Common myeloid progenitor, CD34-positive (primary cell): ENCODE results near the gene TIMM22.

Experiments used
- CTCF ChIA-PET: fragments of 350-600 bp; sonication (Branson Sonifier 250); formaldehyde crosslinking; loops from one replicate; lab custom pipeline; 2021; ENCODE audit warnings: antibody characterized with exemption; lab: Charles Lee
- POLR2A ChIA-PET: fragments of 350-600 bp; sonication (Branson Sonifier 250); formaldehyde crosslinking; loops from one replicate; lab custom pipeline; 2021; ENCODE audit warnings: antibody characterized with exemption; lab: Charles Lee
- DNase-seq, 3 donors: peaks; one replicate each; pipeline versions ENCODE4 v3.0.0 to v3.0.0-alpha.2; 2013
- H3K27ac ChIP-seq, 2 experiments: 1 replicate in 1 of 2; 2 replicates in 1 of 2; pipeline ENCODE4 v1.7.0; 2013; ENCODE audit warnings: inconsistent platforms in 2 of 2, low read length in 2 of 2, mild to moderate bottlenecking in 2 of 2, low read depth in 1 of 2, moderate library complexity in 1 of 2; ENCODE audit not compliant: severe bottlenecking in 2 of 2, insufficient read depth in 1 of 2, poor library complexity in 1 of 2
- H3K27me3 ChIP-seq, 5 experiments: replicated peaks in 2 of 5; 1 replicate in 3 of 5; 2 replicates in 2 of 5; pipeline versions ENCODE4 v1.6.1 to v1.7.0; 2013; ENCODE audit warnings: low read length in 4 of 5, mild to moderate bottlenecking in 2 of 5, moderate library complexity in 2 of 5, inconsistent platforms in 1 of 5; ENCODE audit not compliant: insufficient read depth in 5 of 5, control insufficient read depth in 4 of 5
- H3K36me3 ChIP-seq, 4 experiments: 1 replicate in 2 of 4; 2 replicates in 2 of 4; pipeline versions ENCODE4 v1.6.1 to v1.7.0; 2013; ENCODE audit warnings: low read length in 3 of 4, control low read depth in 1 of 4, mild to moderate bottlenecking in 1 of 4; ENCODE audit not compliant: control insufficient read depth in 4 of 4, insufficient read depth in 4 of 4
- H3K4me1 ChIP-seq, 4 experiments: 1 replicate in 3 of 4; 2 replicates in 1 of 4; pipeline versions ENCODE4 v1.6.1 to v1.7.1; 2013; ENCODE audit warnings: low read length in 3 of 4, mild to moderate bottlenecking in 3 of 4, control low read depth in 1 of 4, inconsistent platforms in 1 of 4, moderate library complexity in 1 of 4; ENCODE audit not compliant: control insufficient read depth in 4 of 4, insufficient read depth in 4 of 4; ENCODE audit errors: control extremely low read depth in 1 of 4
- H3K4me3 ChIP-seq, 7 experiments: 1 replicate in 4 of 7; 2 replicates in 3 of 7; pipeline versions ENCODE4 v1.5.1 to v1.7.0; 2013; ENCODE audit warnings: mild to moderate bottlenecking in 7 of 7, low read length in 6 of 7, moderate library complexity in 6 of 7, inconsistent platforms in 2 of 7, low read depth in 2 of 7, control low read depth in 1 of 7; ENCODE audit not compliant: insufficient read depth in 4 of 7, control insufficient read depth in 1 of 7; ENCODE audit errors: extremely low read depth in 1 of 7
- H3K9me3 ChIP-seq, 5 experiments: 1 replicate in 4 of 5; 2 replicates in 1 of 5; pipeline versions ENCODE4 v1.6.1 to v1.7.1; 2013; ENCODE audit warnings: low read length in 4 of 5, mild to moderate bottlenecking in 2 of 5, inconsistent platforms in 1 of 5, low read depth in 1 of 5, moderate library complexity in 1 of 5; ENCODE audit not compliant: control insufficient read depth in 4 of 5, insufficient read depth in 2 of 5; ENCODE audit errors: control extremely low read depth in 1 of 5
- WGBS: methylation state at CpG from one replicate; pipeline ENCODE4 v1.1.5; 2013; ENCODE audit not compliant: insufficient coverage; 5-methylcytosine and 5-hydroxymethylcytosine counted together

The TIMM22 gene

GRCh38 chr17:1026599-1026975, 29.7 kb downstream of the TIMM22 start:
- Histone ChIP-seq H3K36me3 (peaks cover 0 to 27% (median 2%) of the 10 kb centered on the region in 4 experiments), H3K9me3 (no peaks in the 10 kb centered on the region), H3K27me3 (no peaks in the 10 kb centered on the region), H3K27ac (no peak overlapping the region), H3K4me1 (no peaks in the 10 kb centered on the region), H3K4me3 (no peak overlapping the region)
- 97% methylated on average over 10 of the region's 10 CpGs for WGBS
- CTCF ChIA-PET = no interaction called here
- DNase-seq = no peak
- POLR2A ChIA-PET = interaction anchor here (0.6 kb wide), 1 partner anchor 47 kb away, joined by 3 read pairs; no protein-coding TSS in a partner anchor

- no peaks in the 10 kb centered on the region for H3K9me3 ChIP-seq
- CTCF ChIA-PET = no interaction called here
- no peak overlapping the region for H3K4me3 ChIP-seq
- POLR2A ChIA-PET = no interaction called here
- H3K27me3 ChIP-seq = no peaks in the 10 kb centered on the region
- H3K4me1 ChIP-seq = peaks cover 0 to under 1% (median 0%) of the 10 kb centered on the region in 4 experiments
- 99% methylated on average over 9 of the region's 9 CpGs for WGBS
- no peak for DNase-seq
- peaks cover 0 to 27% (median 2%) of the 10 kb centered on the region in 4 experiments for H3K36me3 ChIP-seq
- no peak overlapping the region for H3K27ac ChIP-seq
These were observed 30.1 kb downstream of the TIMM22 start for GRCh38 chr17:1027044-1027443.

GRCh38 chr17:1029196-1029921, 32.4 kb downstream of the TIMM22 start:
- Histone ChIP-seq H3K9me3 (no peaks in the 10 kb centered on the region), H3K4me1 (peaks cover 0 to 13% (median 8%) of the 10 kb centered on the region in 4 experiments), H3K27ac (no peak overlapping the region), H3K27me3 (peaks cover 0 to 2% (median 0%) of the 10 kb centered on the region in 5 experiments), H3K4me3 (no peak overlapping the region), H3K36me3 (peaks cover 0 to 24% (median 3%) of the 10 kb centered on the region in 4 experiments)
- DNase-seq = no peak
- WGBS = 87% methylated on average over 18 of the region's 30 CpGs
- CTCF ChIA-PET = no interaction called here
- POLR2A ChIA-PET = no interaction called here

GRCh38 chr17:1029922-1030644, 33.2 kb downstream of the TIMM22 start:
- Histone ChIP-seq H3K27ac (no peak overlapping the region), H3K4me3 (no peak overlapping the region), H3K9me3 (no peaks in the 10 kb centered on the region), H3K27me3 (peaks cover 0 to 2% (median 0%) of the 10 kb centered on the region in 5 experiments), H3K4me1 (peaks cover 0 to 16% (median 8%) of the 10 kb centered on the region in 4 experiments), H3K36me3 (peaks cover 0 to 24% (median 4%) of the 10 kb centered on the region in 4 experiments)
- 94% methylated on average over 20 of the region's 20 CpGs for WGBS
- POLR2A ChIA-PET = no interaction called here
- no peak for DNase-seq
- CTCF ChIA-PET = no interaction called here

- 93% methylated on average over 33 of the region's 45 CpGs for WGBS
- H3K4me1 ChIP-seq = peaks cover 0 to 16% (median 8%) of the 10 kb centered on the region in 4 experiments
- no peak overlapping the region for H3K4me3 ChIP-seq
- no peak for DNase-seq
- no peaks in the 10 kb centered on the region for H3K9me3 ChIP-seq
- no peak overlapping the region for H3K27ac ChIP-seq
- peaks cover 0 to 19% (median 4%) of the 10 kb centered on the region in 4 experiments for H3K36me3 ChIP-seq
- ChIA-PET POLR2A (no interaction called here), CTCF (no interaction called here)
- peaks cover 0 to 2% (median 0%) of the 10 kb centered on the region in 5 experiments for H3K27me3 ChIP-seq
These were observed 34.0 kb downstream of the TIMM22 start for GRCh38 chr17:1030684-1031532.

GRCh38 chr17:1031711-1032110, 34.8 kb downstream of the TIMM22 start:
- Histone ChIP-seq H3K4me1 (peaks cover 0 to 16% (median 8%) of the 10 kb centered on the region in 4 experiments), H3K36me3 (peaks cover 0 to 16% (median 4%) of the 10 kb centered on the region in 4 experiments), H3K4me3 (no peak overlapping the region), H3K27ac (no peak overlapping the region), H3K9me3 (no peaks in the 10 kb centered on the region), H3K27me3 (peaks cover 0 to 2% (median 0%) of the 10 kb centered on the region in 5 experiments)
- CTCF ChIA-PET = no interaction called here
- peak in 2 of 3 donors; percentile 19 to 31 for DNase-seq
- 70% methylated on average over 14 of the region's 35 CpGs for WGBS
- POLR2A ChIA-PET = no interaction called here
